Dedifferentiated amniotic fluid mesenchymal stem cell (primary cell): Measurements from ENCODE around the gene SLC35A3.
"Not testable (repeated sequence)": the region's sequence is repeated elsewhere in the genome, so short reads cannot be mapped to it uniquely, and the experiment has no call there.

Source experiments
- DNase-seq: peaks from one replicate; pipeline ENCODE4 v3.0.0-alpha.2; 2016; ENCODE audit errors: extremely low spot score

SLC35A3 gene

DNA sequence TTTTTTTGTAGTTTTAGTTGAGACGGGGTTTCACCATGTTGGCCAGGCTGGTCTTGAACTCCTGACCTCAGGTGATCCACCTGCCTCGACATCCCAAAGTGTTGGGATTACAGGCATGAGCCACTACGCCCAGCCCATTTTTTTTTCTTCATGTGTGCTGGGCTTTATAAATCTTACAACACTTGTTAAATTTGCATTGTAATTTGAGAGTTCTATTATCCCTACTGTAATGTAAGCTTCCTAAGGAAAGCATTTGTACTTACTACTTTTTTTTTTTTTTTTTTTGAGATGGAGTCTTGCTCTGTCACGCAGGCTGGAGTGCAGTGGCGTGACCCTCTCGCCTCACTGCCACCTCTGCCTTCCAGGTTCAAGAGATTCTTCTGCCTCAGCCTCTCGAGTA lies 2.3 kb downstream of the SLC35A3 start:
- not testable (repeated sequence) for DNase-seq

DNA sequence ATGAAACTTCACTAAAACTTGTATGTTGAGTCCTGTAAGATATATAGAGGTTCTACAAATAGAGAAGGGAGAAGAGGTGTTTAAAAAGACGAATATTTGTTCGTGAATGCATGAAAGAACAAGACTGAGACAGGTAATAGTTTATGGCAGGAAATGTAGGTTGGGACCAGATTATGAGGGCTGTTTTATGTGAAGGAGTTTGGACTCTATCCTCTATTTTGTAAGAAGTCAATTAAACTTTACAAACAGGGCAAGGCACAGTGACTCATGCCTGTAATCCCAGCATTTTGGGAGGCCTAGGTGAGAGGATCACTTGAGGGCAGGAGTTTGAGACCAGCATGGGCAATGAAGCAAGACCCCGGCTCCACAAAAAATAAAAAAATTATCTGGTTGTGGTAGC lies 5.7 kb downstream of the SLC35A3 start:
- DNase-seq = no peak

DNA sequence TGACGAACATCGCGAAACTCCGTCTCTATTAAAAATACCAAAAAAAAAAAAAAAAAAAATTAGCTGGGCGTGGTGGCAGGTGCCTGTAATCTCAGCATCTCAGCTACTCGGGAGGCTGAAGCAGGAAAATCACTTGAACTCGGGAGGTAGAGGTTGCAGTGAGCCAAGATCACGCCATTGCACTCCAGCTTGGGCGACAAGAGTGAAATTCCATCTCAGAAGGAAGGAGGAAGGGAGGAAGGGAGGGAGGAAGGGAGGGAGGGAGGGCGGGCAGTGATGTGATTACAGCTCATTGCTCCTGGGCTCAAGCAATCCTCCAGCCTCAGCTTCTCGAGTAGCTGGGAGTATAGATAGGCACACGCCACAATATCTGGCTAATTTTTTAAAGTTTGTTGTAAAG lies 7.5 kb downstream of the SLC35A3 start:
- DNase-seq = not testable (repeated sequence)

DNA sequence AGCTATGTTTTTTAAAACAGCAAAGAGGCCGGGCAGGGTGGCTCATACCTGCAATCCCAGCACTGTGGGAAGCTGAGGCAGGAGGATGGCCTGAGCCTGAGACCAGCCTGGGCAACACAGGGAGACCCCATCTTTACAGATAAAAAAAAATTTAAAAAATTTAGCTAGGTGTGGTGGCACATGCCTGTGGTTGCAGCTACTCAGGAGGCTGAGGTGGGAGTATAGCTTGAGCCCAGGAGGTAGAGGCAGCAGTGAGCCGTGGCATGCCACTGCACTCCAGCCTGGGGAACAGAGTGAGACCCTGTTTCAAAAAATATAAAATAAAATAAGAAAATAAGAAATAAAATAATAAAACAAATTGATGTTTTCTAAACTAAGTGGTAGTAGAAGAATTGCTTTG lies 8.4 kb downstream of the SLC35A3 start:
- no peak for DNase-seq

DNA sequence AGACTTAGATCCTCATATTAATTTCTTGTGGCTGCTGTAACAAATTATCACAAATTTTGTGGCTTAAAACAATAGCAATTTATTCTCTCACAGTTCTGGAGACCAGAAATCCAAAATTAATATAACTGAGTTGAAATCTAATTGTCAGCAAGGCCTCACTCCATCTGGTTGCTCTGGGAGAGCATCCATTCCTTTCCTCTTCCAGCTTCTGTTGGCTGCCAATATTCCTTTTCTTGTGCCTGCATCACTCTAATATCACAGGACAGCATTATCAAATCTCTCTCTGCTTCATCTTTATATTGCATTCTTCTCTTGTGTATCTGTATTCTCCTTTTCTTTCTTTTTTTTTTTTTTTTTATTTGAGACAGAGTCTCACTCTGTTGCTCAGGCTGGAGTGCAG lies 9.3 kb downstream of the SLC35A3 start:
- no peak for DNase-seq

DNA sequence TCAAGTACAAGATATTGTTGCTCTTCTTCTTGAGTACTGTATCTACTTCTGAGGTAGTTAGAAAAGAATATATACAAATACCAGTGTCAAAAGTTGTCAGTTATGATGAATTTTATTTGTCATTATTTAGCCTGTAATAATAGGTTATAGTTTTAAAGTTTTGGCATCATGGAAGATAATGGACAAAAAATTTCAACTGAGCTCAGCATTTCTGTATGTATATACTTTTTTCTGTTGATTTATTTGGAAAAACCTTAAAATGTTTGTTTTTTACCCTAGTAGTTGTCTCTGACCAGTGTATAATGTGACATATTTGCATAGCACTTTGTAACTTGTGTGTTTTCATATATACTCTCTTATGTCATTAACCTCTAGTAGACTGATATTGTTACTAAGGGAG lies 11.1 kb downstream of the SLC35A3 start:
- no peak for DNase-seq

DNA sequence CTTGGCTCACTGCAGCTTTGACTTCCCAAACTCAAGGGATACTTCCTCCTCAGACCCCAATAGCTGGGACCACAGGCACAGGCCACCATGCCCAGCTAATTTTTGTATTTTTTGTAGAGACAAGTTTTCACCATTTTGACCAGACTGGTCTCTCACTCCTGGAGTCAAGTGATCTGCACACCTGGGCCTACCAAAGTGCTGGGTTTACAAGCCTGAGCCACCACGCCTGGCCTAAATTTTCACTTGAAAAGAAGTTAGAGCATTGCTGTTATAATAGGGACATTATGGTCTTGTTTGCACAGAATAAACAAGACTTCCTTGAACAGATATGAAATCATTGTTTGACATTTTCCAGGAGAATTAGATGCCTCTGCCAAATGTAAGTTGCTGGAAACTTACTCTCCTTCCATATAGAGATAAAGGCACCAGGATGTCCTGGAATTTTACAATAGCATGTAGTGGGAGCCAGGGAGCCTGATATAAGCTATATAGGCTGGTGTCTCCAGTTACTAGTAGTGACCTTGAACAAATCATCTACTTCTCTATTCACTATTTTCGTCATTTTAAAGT lies 16.9 kb downstream of the SLC35A3 start:
- DNase-seq = no peak

DNA sequence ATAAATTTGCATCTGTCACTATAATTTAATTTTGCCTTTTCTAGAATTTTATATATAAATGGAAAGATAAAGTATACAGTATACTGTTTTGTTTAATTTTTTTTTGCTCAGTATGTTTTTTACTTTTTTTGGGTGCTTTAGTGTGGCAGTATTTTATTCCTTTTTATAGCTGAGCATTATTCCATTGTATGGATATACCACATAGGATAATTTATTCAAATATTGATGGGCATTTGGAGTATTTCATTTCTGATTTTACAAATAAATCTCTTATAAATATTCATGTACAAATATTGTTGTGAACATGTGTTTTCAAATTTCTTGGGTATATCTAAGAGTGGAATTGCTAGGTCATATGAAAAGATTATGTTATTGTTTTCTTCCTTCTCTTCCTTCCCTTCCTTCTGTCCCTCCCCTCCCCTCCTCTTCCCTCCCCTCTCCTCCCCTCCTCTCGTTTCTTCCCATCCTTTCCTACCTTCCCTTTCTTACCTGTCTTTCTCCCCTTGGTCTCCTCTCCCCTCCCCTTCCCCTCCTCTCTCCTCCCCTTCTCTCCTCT lies 18.5 kb downstream of the SLC35A3 start:
- no peak for DNase-seq

DNA sequence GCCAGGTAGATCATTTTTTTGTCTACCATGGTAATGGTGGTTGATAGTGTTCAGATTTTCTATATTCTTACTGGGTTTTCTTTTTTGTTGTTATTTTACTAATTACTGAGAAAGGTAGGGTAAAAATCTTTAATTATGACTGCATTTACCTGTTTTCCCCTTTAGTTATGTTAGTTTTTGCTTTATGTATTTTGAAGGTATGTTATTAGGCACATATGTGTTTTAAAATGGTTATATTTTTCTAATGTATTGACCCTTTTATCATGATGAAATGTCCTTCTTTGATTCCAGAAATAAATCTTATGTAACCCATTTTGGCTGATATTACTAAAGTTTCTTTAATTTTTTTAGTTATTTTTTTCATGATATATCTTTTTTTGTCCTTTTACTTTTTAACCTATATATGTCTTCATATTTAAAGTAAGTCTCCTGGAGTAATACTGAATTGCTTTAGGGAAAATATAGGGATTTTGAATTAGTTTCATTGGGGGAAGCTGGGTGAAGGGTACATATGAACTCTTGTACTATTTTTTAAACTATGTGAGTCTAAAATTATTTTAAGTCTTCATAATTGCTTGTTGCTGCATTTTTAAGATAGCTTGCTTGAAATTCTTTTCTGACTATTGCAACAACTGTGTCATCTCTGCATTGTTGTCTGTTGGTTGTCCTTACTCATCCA lies 22.4 kb downstream of the SLC35A3 start:
- no peak for DNase-seq

DNA sequence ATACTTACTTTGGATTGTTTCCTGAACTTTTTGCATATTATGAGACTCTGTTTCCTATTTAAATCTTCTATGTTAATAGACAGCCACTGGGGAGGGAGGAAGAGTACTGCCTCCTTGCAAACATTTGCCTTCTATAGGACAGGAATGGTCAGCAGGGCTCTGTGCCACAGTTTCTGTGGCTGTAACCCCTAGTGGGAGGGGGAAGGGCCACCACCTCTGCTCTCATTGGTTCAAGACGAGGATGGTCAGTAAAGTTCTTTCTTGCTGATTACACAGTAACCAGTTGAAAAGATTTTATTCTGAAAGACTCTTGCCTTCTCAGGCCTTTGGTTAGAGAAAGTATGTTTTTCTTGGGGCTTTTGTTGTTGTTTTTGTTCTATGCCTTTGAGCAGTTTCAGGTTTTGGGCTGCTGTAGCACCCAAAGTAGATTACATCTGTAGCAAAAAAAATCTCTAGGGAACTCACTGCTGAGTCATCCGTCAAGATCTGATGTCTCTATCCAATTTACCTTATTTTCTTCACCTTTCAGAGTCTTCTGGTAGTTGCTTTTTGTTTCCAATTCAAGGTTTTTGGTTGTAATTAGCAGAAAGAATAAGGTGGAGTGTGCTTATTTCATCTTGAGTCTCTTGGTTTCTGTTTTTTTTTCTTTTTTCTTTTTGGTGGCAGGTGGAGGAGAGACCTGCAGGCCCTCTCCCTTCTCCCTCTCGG lies 23.1 kb downstream of the SLC35A3 start:
- no peak for DNase-seq

DNA sequence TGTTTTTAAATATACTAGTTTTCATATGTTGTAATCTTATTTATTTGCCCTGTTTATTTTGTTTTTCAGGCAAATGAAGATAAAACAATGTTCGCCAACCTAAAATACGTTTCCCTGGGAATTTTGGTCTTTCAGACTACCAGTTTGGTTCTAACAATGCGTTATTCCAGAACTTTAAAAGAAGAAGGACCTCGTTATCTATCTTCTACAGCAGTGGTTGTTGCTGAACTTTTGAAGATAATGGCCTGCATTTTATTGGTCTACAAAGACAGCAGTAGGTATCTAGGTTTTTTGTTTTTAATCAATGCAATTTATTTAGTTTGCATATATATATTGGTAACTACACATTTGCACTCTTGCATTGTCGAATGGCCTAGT lies 23.7 kb downstream of the SLC35A3 start:
- no peak for DNase-seq

DNA sequence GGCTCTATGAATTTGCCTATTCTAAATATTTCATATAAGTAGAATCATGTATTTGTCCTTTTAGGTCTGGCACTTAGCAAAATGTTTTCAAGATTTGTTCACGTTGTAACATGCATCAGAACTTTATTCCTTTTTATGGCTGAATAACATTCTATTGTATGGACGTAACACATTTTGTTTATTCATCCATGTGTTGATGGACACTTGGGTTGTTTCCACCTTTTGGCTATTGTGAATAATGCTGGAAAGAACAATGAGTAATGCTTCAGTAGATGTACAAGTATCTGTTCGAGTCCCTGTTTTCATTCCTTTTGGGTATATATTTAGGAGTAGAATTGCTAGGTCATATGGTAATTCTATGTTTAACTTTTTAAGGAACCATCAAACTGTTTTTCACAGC lies 24.7 kb downstream of the SLC35A3 start:
- no peak for DNase-seq

DNA sequence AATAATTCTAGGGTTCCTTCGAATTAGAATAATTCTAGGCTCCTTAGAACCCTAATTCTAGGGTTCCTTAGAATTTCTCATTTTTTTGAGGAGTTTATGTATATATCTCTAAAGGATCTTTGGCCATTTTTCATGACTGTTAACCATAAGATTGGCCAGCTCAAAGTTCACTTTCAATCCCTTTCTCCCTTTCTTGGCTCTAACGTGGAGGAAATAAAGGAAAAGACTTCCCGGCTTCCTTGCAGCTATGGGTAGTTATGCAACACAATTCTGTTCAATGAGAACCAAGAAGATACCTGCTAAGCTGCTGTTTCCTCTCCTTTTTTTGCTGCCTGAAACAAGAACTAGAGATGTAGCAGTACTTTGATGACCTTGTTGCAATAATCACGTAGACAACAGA lies 27.2 kb downstream of the SLC35A3 start:
- no peak for DNase-seq

DNA sequence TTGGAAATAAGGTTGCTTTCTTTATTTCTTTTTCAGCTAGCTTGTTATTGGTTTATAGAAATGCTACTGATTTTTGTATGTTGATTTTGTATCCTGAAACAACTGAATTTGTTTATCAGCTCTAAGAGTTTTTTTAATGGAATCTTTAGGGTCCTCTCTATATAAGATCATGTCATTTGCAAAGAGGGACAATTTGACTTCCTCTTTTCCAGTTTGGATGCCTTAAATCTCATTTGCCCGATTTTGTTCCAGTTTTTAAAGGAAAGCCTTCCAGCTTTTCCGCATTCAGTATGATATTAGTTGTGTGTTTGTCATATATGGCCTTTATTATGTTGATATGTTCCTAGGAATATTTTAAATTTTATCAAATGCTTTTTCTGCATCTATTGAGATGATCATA lies 31.7 kb downstream of the SLC35A3 start:
- no peak for DNase-seq

DNA sequence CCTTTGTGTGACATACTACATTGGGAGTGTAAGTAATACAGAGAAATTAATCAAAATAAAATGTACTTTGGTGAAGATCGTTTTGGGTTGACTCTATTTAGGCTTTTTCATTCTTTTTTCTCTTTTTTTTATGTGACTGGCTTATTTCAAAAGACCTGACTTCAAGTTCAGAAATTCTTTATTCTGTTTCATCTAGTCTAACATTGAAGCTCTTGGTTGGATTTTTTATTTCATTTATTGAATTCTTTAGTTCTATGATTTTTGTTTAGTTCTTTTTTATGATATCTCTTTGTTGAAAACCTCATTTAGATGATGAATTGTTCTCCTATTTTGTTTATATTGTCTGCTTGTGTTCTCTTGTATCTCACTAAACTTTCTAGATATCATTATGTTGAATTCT lies 35.6 kb downstream of the SLC35A3 start:
- no peak for DNase-seq

DNA sequence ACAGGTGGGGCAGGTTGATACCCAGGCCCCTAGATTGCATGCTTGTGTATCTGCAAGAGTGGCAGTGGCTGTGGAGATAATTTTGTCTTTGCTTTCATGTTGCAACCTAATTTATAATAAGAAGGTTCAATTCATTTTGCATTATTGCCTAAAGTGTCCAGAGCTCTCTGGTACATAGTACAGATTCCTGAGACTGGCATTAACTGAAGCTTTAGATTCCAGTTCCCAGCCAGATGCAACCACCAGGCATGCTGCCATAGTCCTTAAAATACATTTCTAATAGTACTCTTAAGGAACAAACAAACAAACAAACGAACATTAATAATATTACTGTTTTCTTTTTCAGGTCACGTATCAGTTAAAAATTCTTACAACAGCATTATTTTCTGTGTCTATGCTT lies 36.9 kb downstream of the SLC35A3 start:
- DNase-seq = no peak

DNA sequence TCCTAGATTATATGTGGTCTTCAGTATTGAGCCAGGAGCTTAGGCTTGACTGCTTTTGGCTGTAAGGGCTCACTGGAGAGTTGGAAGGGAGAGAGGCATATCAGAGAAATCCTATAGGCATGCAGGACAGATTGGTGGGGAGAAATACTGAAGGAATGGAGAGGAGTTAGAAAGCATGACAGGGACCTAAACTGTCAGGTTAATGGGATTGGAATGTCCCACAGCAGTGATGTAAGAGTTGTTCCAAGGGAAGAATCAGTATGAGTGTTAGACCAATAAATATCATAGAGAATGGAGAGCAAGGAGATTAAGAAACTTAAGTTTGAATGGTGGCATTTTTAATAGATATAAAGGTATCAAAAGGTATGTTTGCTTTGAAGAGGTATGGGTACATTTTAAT lies 39.7 kb downstream of the SLC35A3 start:
- no peak for DNase-seq

DNA sequence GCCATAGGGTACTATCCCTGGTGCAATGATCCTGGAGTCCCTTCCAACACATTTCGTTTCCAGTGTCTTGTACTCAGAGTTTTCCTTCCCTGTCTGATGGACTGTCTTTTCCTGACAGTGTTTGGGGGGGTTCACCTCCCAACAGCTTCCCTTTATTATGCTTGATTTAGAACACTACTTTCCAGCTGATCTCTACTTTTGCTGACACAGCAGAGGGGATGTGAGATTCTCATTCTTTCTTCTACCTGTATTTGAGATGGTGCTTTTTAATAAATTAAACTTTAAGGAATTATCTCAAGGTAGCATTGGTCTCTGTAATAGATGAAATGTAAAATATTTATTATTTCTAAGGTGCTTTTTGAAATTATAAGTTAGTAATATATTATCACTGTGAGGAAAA lies 41.0 kb downstream of the SLC35A3 start:
- no peak for DNase-seq

DNA sequence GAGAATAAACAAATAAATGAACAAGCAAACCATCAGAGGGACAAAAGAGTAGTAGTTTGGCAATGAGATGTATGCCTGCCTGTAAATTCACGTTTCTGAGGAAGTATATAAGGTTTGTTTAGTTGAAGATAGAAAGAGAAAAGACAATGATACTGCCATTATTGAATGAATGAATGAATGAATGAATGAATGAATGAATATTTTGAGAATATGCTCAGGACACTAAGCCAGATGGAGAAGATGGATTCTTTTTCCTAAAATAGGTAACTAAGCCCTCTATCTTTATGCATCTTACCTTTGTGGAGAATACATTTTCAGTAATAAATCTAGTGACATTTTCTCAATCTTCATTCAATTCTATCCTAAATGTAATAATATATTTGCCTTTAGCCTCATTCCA lies 49.4 kb downstream of the SLC35A3 start:
- no peak for DNase-seq

DNA sequence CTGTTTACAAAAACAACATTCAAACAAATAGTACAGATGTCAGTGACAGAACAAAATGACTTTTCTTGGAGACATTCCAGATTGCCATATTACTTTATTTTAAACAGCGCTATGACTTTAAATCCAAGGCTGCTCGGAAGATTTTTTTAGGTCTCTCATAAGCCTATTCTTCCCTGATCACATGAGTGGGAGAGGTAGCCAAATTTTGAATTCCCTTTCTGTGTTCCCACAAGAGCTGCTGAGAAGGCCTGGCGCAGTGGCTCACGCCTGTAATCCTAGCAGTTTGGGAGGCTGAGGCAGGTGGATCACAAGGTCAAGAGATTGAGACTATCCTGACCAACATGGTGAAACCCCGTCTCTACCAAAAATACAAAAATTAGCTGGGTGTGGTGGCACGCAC lies 53.7 kb downstream of the SLC35A3 start:
- no peak for DNase-seq

DNA sequence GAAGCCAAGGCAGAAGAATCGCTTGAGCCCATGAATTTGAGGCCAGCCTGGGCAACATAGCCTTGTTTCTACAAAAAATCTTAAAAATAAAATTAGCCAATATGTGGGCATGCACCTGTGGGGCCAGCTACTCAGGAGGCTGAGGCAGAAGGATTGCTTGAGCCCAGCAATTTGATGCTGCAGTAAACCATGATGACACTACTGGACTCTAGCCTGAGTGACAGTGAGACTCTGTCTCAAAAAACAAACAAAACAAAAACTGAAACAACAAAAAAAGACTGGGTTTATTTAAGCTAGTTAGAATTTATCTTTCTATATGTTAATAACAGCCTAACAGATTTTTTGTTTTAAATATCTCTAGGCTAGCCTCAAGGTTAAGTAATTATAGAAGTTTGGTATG lies 57.4 kb downstream of the SLC35A3 start:
- DNase-seq = no peak

DNA sequence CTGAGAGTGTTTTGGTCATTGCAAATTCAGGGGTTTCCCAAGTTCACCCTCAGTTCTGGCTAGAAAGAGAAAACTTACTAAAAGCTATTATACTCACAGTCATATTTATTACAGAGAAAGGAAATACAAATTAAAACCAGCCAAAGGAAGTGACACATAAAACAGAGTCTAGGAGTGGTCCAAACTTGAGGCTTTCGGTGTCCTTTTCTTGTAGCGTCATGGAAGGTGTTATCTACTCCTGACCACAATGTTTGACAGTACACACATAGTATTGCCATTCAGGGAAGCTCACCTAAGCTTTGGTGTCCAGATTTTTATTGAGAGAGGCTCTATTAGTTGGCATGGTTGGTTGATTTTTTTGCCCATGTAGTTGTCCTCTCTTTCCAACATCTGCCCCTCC lies 59.0 kb downstream of the SLC35A3 start:
- DNase-seq = no peak

DNA sequence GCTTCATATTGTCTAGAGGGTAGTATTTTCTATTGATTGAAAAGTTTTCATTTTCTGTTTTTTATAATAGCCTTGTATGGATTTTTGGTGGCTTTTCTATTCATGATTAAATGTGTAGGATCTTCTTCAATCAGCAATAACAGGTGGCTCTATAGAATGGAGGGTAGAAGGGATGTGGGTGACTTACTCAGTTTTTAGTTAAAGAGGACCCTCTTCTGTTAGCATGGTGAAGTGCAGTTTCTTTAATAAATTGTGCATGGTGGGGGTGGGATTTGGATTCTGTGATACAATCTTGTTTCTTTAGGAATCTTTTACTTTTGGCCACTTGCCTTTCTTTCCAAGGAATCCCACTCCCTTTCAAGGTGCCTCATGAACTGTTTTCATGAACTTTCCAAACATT lies 64.7 kb downstream of the SLC35A3 start:
- no peak for DNase-seq
